GM19467 (cell line): Measurements from ENCODE around the gene CEBPZOS.

Source experiments
- ATAC-seq: cut with Tn5 transposase; IDR thresholded peaks from one replicate; pipeline ENCODE4 v1.9.1; 2021; ENCODE audit warnings: mild to moderate bottlenecking, moderate library complexity; ENCODE audit not compliant: unreplicated experiment

CEBPZOS gene

DNA sequence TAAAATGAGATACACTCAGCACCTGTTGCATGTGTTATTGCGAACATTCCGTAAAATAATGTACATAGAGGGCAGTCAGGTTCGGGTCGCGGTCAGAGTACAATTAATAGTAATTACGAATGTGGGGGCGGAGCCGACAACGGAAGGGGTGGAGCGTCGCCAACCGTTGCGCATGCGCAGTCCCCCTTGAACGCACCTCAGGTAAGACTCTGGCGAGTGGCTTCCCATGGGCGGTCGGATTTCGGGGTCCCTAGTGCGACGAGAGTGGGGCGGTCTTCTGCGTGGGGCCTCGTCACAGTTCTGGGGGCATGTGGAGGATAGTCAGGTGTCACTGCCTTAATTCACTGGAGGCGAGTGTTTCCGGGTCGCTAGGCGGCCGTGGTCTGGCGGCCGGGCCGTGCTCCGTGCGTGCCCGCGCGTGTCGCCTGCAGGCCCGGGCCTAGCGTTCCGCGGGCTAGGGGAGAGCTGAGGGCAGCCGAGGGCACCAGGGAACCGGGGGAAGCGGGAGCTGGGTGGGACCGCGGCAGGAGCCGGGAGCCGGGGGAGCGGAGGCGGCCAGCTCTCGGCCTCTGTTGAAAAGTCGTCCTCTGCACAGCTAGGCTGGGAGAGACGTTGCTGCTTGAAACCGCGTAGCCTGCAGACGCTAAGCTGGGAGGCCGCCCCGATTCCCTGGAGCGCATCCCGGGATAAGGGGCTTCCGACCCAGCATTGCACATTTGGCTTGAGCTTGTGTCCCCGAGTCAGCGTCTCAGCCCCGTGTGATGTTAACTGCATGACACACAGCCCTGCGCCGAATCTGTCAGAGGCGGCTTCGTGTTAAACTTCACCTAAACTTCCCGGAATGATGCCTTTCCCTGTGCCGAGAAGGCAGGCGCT is at the start of gene CEBPZOS:
CEBPZOS (plus strand) TSS at position 177 of the 876 bp plus-strand sequence. CDS start 3,209 bp downstream, outside the sequence.
- peak; percentile 74 for ATAC-seq

DNA sequence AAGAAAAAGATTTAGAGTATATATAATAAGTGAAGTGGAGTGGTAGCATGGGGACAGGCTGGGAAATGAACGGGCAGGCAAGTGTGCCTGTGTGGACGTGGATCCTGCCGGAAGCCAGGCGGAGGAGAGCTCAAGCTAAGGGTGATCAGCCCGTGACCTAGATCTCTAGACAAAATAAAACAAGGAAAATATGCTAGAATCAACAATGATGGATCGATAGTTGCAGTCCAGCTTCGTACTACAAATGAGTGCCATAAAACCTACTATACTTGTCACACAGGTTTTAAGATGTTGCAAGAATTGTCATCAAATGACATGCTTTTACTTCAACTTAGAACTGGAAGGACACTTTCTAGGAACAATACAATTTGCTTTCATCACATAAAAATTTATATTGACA is 48.0 kb upstream of the CEBPZOS start:
- no peak for ATAC-seq

DNA sequence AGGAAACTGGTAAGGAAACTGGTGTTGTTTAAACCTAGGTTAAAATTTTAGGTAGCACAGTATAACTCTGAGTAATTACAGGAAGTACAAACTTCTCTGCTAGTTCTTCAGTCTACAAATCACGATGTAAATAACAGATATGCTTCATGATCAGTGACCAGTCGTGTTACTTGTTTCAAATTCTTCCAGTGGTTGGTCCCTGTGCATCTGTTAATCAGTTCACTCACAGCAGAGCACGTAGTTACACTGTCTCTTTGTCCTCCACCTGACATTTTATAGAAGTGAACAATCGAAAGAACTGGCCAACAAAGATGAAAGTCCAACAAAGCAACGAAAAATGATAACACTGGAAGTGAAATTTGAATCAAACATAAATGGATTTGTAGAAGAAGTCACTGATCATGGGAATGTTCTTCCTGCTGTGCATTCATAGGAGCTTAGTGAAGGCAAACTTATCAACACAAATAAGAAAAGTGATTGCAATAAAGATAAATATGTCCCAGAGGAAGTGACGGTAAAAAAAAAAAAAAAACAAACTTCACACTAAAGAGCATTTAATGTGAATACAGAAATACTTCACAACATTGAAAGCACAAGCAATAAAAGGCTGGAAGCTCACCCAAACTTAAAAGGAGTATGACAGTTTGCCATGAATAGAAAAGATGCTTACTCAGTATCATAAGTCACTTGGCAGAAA is 46.5 kb upstream of the CEBPZOS start:
- ATAC-seq, result no peak

GRCh38 chr2:37153224-37153623 is 43.1 kb upstream of the CEBPZOS start:
- no peak for ATAC-seq

DNA sequence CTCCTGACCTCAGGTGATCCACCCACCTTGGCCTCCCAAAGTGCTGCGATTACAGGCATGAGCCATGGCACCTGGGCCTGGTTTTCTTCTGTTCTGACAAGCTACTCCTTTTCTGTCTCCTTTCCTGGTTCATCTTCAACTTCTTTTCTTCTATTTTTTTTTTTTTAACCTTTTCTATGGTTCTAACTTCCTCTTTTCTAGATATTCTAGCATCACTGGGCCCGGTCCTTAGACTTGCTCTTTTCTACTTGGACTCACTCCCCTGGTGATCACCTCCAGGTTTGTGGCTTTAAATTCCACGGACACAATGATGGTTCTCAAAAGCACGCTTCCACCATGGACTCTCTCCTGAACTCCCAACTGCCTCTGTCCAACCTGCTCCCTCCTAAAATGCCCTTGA is 41.5 kb upstream of the CEBPZOS start:
- no peak for ATAC-seq

DNA sequence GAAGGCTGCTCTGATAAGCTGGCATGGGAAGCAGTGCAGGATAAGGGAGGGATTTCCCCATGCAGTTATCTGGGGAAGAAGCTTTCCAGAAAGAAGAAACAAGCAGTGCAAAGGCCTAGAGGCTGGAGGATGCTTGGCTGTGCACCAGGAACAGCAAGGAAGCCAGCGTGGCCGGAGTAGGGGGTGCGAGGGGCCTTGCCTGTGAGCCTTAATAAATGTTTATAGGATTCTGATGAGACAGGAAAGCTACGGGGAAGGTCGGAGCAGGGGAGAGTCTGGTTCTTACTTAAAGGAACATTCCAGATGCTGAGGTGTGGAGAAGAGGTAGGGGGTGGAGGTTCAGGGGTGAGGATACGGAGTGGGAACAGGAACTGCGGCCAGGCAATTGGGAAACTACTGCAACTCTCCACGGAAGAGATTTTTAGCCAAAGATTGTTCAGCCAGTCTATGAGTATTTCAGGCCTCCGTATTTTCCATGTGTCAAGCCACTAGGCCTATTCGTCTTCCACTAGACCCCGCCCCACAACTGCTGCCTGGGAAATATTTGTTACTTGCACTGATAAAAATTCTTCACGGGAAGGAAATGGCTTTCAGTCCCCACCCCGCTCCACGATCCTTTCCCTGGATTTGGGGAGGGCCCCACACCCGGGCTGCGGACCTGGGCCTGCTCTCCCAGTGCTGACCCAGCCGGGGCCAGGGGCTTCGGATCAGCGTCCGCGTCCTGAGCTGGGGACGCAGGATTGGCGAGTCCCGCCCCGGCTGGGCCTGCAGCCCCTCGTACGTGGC is 40.0 kb upstream of the CEBPZOS start:
- ATAC-seq, result peak; percentile 26

DNA sequence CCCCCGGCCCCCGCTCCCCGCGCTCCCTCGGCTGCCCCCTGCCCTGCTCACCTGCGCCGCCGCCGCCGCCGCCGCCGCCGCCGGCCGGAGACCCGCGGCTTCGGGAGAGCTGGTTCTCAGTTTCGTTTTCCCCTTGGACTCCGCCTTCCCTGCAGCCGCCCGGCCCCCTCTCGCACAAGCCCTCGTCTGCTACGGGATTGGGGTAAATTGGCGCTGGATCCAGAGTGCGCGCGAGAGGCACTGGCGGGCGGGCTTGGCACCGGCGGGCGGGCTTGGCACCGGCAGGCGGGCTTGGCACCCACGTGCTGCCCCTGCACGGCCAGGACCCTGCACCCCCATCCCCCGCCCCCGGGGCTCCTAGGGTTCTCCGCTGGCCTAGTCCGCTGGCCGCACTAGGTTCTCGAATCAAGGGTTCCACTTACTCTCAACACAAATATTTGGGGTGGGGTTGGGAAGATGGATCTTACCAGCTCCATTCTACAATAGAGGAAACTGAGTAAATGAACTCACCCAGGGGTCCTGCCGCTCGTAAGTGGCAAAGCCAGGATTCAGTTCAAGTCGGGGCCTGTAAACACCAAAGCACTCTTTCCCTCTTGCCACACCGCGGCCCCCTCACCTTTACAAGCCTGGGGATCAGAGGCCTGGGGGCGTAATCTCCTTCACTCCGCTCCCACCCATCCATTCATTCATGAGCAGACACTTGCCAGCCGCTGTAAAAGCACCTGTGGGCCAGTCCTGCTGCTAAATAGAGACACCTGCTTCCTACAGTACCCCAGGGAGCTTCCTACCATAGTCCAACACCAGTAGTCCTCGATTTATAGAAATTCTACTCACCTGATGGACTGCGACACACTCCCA is 39.2 kb upstream of the CEBPZOS start, which contains the start of gene EIF2AK2:
EIF2AK2 (minus strand) TSS at position 124 of the 858 bp plus-strand sequence. CDS start 9,174 bp downstream, outside the sequence.
- peak; percentile 87 for ATAC-seq

GRCh38 chr2:37164757-37165156 is 31.5 kb upstream of the CEBPZOS start:
- ATAC-seq, result no peak

- no peak for ATAC-seq
Observed at GRCh38 chr2:37167636-37168180, 28.6 kb upstream of the CEBPZOS start.

GRCh38 chr2:37168217-37168981 is 27.9 kb upstream of the CEBPZOS start:
- ATAC-seq, result no peak

DNA sequence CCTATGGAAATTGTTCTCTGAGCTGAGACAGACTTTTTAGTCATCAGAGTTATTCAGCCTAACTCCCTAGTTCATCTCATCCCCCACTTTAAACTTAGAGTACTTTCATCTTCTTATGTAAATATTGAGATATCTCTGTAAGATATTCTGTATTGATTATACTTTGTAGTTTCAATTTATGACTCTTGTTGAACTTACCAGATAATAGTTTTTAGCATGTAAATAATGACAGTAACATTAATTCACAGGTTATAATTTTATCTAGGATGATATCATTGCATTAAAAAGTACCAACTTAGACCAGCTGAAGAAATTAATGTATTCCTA is 24.7 kb upstream of the CEBPZOS start:
- no peak for ATAC-seq

- no peak for ATAC-seq
Observed at GRCh38 chr2:37173741-37174140, 22.6 kb upstream of the CEBPZOS start.

GRCh38 chr2:37180006-37180639 is 16.2 kb upstream of the CEBPZOS start:
- ATAC-seq, result no peak

DNA sequence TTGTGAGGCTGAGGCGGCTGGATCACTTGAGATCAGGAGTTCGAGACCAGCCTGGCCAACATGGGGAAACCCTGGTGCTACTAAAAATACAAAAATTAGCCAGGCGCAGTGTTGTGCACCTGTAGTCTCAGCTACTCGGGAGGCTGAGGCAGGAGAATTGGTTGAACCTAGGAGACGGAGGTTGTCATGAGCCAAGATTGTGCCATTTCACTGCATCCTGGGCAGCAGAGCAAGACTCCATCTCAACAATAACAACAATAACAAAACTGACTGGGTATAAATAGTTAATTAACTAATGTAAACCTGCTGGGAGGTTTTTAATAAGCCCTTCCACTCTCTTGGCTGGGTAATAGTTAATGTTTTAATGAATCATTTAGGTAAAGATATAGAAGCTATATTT is 15.7 kb upstream of the CEBPZOS start:
- ATAC-seq, result no peak

- ATAC-seq, result no peak
Observed at GRCh38 chr2:37181726-37182684, 14.3 kb upstream of the CEBPZOS start.

GRCh38 chr2:37188570-37188969 is 7.7 kb upstream of the CEBPZOS start, which contains the start of gene SULT6B1:
Gene SULT6B1 (minus strand): TSS chr2:37188670. CDS start chr2:37188640, 30 bp downstream.
- ATAC-seq, result no peak

- no peak for ATAC-seq
Observed at GRCh38 chr2:37189452-37190153, 6.7 kb upstream of the CEBPZOS start.
